Testis (tissue), 3 donors: ENCODE results near the gene PPP1R14B. TPM values are rescaled to one million over a fixed set of nuclear protein-coding genes. Genes with fewer than 3 reads are reported as not detected.
A peak's percentile ranks its signal among the peaks of the same experiment; 100 is the strongest.

Experiments
- DNase-seq: peaks from one replicate; pipeline ENCODE4 v3.0.0-alpha.2; 2019
- H3K27ac ChIP-seq, 2 donors: fragments of 200-600 bp; sonication (generic); one replicate each; pipeline ENCODE4 v1.5.1; 2019
- H3K27me3 ChIP-seq: fragments of 200-600 bp; sonication (generic); one replicate; pipeline ENCODE4 v1.5.1; 2019
- H3K36me3 ChIP-seq: fragments of 200-600 bp; sonication (generic); one replicate; pipeline ENCODE4 v1.5.1; 2017; ENCODE audit warnings: low read depth; ENCODE audit errors: missing control alignments
- H3K4me1 ChIP-seq: fragments of 200-600 bp; sonication (generic); one replicate; pipeline ENCODE4 v1.5.1; 2019
- H3K4me3 ChIP-seq, 2 donors: fragments of 200-600 bp; sonication (generic); one replicate each; pipeline ENCODE4 v1.5.1; 2017 to 2019
- H3K9me3 ChIP-seq: fragments of 200-600 bp; sonication (generic); one replicate; pipeline ENCODE4 v1.5.1; 2017
- CTCF ChIP-seq, 3 experiments: fragments of 450-650 bp in 2 of 3; fragments of 200-600 bp in 1 of 3; sonication (generic) in 1 of 3; IDR thresholded peaks; one replicate each; pipeline ENCODE4 v1.5.1; 2016 to 2019; ENCODE audit warnings: antibody characterized with exemption in 3 of 3, mild to moderate bottlenecking in 2 of 3, moderate library complexity in 1 of 3
- POLR2A ChIP-seq: fragments of 450-650 bp; IDR thresholded peaks from one replicate; pipeline ENCODE4 v1.6.1; 2017; ENCODE audit warnings: antibody characterized with exemption, mild to moderate bottlenecking, moderate library complexity
- WGBS, 2 donors: methylation state at CpG; one replicate each; pipeline ENCODE4 v1.1.5; 2018; 5-methylcytosine and 5-hydroxymethylcytosine counted together
- intact Hi-C: fragments of 100-400 bp; cut with DNase I; formaldehyde crosslinking; loops from one replicate; pipeline ENCODE4 v1.15.1; 2023; ENCODE audit warnings: low total_unique reads
- polyA plus RNA-seq: library from polyadenylated mRNA; stranded (reverse); fragments of 350-450 nt; fragmentation: Illumina TruSeq; extraction: RNeasy Lipid Tissue Mini Kit (QIAGEN cat#74804); gene quantifications from one replicate; pipeline ENCODE4 v1.2.3, GENCODE V29; 2014; ENCODE audit warnings: low read depth, low replicate concordance; ENCODE audit not compliant: insufficient read depth
- total RNA-seq, 2 donors: library from RNA; depleted of rRNA; stranded (reverse); fragments of >200 nt; gene quantifications; one replicate each; pipeline ENCODE4 v1.2.3, GENCODE V29; 2016

Gene PPP1R14B
- total and polyA plus RNA-seq, 3 donors from 2014 or later: 53.4 to 72.0 (median 67.3) TPM

GRCh38 chr11:64275031-64275800 lies 28.5 kb upstream of the PPP1R14B start:
- H3K4me1 ChIP-seq: peaks cover 13% of the 10 kb centered on the region
- 82 to 84% methylated on average over 13 to 15 of the region's 15 CpGs for WGBS, 2 donors
- no peak for TF ChIP-seq CTCF (IDR thresholded peaks at IDR 0.05)
- TF ChIP-seq POLR2A: no peak
- H3K27ac ChIP-seq: no peak overlapping the region
- no peaks in the 10 kb centered on the region for H3K27me3 ChIP-seq
- no peak for DNase-seq
- H3K36me3 ChIP-seq: no peaks in the 10 kb centered on the region
- H3K4me3 ChIP-seq: no peak overlapping the region
- intact Hi-C loops: no loop called here
- H3K9me3 ChIP-seq: no peaks in the 10 kb centered on the region

GRCh38 chr11:64269540-64270220 lies 22.9 kb upstream of the PPP1R14B start:
- Histone ChIP-seq H3K4me1 (peaks cover 36% of the 10 kb centered on the region), H3K9me3 (no peaks in the 10 kb centered on the region), H3K4me3 (peak overlapping the region; percentile 62 to 67), H3K27me3 (no peaks in the 10 kb centered on the region), H3K27ac (peak overlapping the region; percentile 91 to 94), H3K36me3 (no peaks in the 10 kb centered on the region)
- intact Hi-C loops: no loop called here
- TF ChIP-seq CTCF (IDR thresholded peaks at IDR 0.05): peak in 1 of 3 experiments; percentile 9
- TF ChIP-seq POLR2A: no peak
- WGBS, 2 donors: 0% methylated on average over 6 to 37 of the region's 58 CpGs
- peak; percentile 99 for DNase-seq

GRCh38 chr11:64268893-64269539 lies 22.3 kb upstream of the PPP1R14B start:
- 0 to 1% methylated on average over 6 to 34 of the region's 34 CpGs for WGBS, 2 donors
- Histone ChIP-seq H3K36me3 (no peaks in the 10 kb centered on the region), H3K27ac (peak overlapping the region; percentile 86 to 94), H3K4me3 (peak overlapping the region; percentile 62 to 67), H3K9me3 (no peaks in the 10 kb centered on the region), H3K4me1 (peaks cover 42% of the 10 kb centered on the region), H3K27me3 (no peaks in the 10 kb centered on the region)
- DNase-seq: peak; percentile 51
- TF ChIP-seq POLR2A (no peak), CTCF (IDR thresholded peaks at IDR 0.05) (no peak)
- intact Hi-C loops: no loop called here

GRCh38 chr11:64268025-64268892 lies 21.5 kb upstream of the PPP1R14B start:
- peaks cover 43% of the 10 kb centered on the region for H3K4me1 ChIP-seq

More at GRCh38 chr11:64268025-64268892, 21.5 kb upstream of the PPP1R14B start:
- Histone ChIP-seq H3K9me3 (no peaks in the 10 kb centered on the region), H3K27me3 (no peaks in the 10 kb centered on the region), H3K27ac (peak overlapping the region; percentile 86 to 94), H3K4me3 (peak overlapping the region in 1 of 2 donors; percentile 67), H3K36me3 (no peaks in the 10 kb centered on the region)
- intact Hi-C loops: no loop called here
- 20 to 24% methylated on average over 16 to 23 of the region's 23 CpGs for WGBS, 2 donors
- TF ChIP-seq POLR2A: no peak
- no peak for TF ChIP-seq CTCF (IDR thresholded peaks at IDR 0.05)
- peak; percentile 94 for DNase-seq
